ENCODE data around the gene UBL3.

GRCh38 chr13:29845440-29846056 lies 4.9 kb downstream of the UBL3 start:
- TF ChIP-seq, protein P1, sequence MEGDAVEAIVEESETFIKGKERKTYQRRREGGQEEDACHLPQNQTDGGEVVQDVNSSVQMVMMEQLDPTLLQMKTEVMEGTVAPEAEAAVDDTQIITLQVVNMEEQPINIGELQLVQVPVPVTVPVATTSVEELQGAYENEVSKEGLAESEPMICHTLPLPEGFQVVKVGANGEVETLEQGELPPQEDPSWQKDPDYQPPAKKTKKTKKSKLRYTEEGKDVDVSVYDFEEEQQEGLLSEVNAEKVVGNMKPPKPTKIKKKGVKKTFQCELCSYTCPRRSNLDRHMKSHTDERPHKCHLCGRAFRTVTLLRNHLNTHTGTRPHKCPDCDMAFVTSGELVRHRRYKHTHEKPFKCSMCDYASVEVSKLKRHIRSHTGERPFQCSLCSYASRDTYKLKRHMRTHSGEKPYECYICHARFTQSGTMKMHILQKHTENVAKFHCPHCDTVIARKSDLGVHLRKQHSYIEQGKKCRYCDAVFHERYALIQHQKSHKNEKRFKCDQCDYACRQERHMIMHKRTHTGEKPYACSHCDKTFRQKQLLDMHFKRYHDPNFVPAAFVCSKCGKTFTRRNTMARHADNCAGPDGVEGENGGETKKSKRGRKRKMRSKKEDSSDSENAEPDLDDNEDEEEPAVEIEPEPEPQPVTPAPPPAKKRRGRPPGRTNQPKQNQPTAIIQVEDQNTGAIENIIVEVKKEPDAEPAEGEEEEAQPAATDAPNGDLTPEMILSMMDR (IDR thresholded peaks at IDR 0.05): peak; percentile 9 to 49 (median 39)
- no peak for TF ChIP-seq POLR2A (IDR thresholded peaks at IDR 0.05)

Data from tibial nerve (tissue), 3 donors.